RWPE2 (cell line): ENCODE data around the gene S1PR3.
A peak's percentile ranks its signal among the peaks of the same experiment; 100 is the strongest.

Experiments
- ATAC-seq: fragments of 200-7000 bp; cut with Tn5 transposase; 3 replicates; pipeline ENCODE4 v1.9.1; 2021; ENCODE audit warnings: low read depth
- DNase-seq: peaks from one replicate; pipeline ENCODE4 v3.0.0-alpha.2; 2020; ENCODE audit warnings: low spot score
- H3K27ac ChIP-seq: fragments of 450-650 bp; 2 replicates; pipeline ENCODE4 v1.5.1; 2017; ENCODE audit warnings: mild to moderate bottlenecking; ENCODE audit not compliant: poor library complexity, severe bottlenecking
- H3K27me3 ChIP-seq: fragments of 250-450 bp; sonication (Bioruptor Pico); 2 replicates; pipeline ENCODE4 v1.5.1; 2021; ENCODE audit warnings: mild to moderate bottlenecking, moderate library complexity; ENCODE audit not compliant: insufficient read depth, poor library complexity, severe bottlenecking
- H3K36me3 ChIP-seq: fragments of 250-450 bp; sonication (Bioruptor Pico); 2 replicates; pipeline ENCODE4 v1.5.1; 2020; ENCODE audit warnings: low read depth, mild to moderate bottlenecking, moderate library complexity
- H3K4me1 ChIP-seq: fragments of 250-450 bp; sonication (Bioruptor Pico); 2 replicates; pipeline ENCODE4 v1.5.1; 2021; ENCODE audit warnings: mild to moderate bottlenecking, moderate library complexity; ENCODE audit not compliant: insufficient read depth, poor library complexity, severe bottlenecking
- H3K4me3 ChIP-seq: fragments of 250-450 bp; sonication (Bioruptor Pico); 2 replicates; pipeline ENCODE4 v1.5.1; 2021; ENCODE audit warnings: mild to moderate bottlenecking, moderate library complexity; ENCODE audit not compliant: severe bottlenecking
- H3K9me3 ChIP-seq: fragments of 250-450 bp; sonication (Bioruptor Pico); 2 replicates; pipeline ENCODE4 v1.5.1; 2021; ENCODE audit warnings: mild to moderate bottlenecking, moderate library complexity; ENCODE audit not compliant: severe bottlenecking
- CTCF ChIP-seq: fragments of 450-650 bp; IDR thresholded peaks from one replicate; pipeline ENCODE4 v1.5.1; 2017; ENCODE audit warnings: mild to moderate bottlenecking, moderate library complexity; ENCODE audit not compliant: poor library complexity, severe bottlenecking

The S1PR3 gene

GRCh38 chr9:88986776-88987175 is 4.5 kb upstream of the S1PR3 start:
- ATAC-seq (no peak), DNase-seq (no peak)
- Histone ChIP-seq H3K4me1 (no peaks in the 10 kb centered on the region), H3K9me3 (no peaks in the 10 kb centered on the region), H3K27me3 (no peaks in the 10 kb centered on the region), H3K36me3 (no peaks in the 10 kb centered on the region), H3K4me3 (no peak overlapping the region), H3K27ac (no peak overlapping the region)
- TF ChIP-seq CTCF, result no peak

- Histone ChIP-seq H3K4me1 (peaks cover 2% of the 10 kb centered on the region), H3K9me3 (no peaks in the 10 kb centered on the region), H3K27ac (no peak overlapping the region), H3K36me3 (no peaks in the 10 kb centered on the region), H3K4me3 (no peak overlapping the region), H3K27me3 (no peaks in the 10 kb centered on the region)
- no peak for TF ChIP-seq CTCF
- DNase-seq (no peak), ATAC-seq (no peak)
Measured at GRCh38 chr9:88987661-88988060, 3.6 kb upstream of the S1PR3 start.

- H3K9me3 ChIP-seq, result no peaks in the 10 kb centered on the region
- peaks cover 2% of the 10 kb centered on the region for H3K4me1 ChIP-seq
- H3K27me3 ChIP-seq, result no peaks in the 10 kb centered on the region
- ATAC-seq, result peak; percentile 40
- no peak overlapping the region for H3K27ac ChIP-seq
- no peak for DNase-seq
- no peak overlapping the region for H3K4me3 ChIP-seq
- H3K36me3 ChIP-seq, result no peaks in the 10 kb centered on the region
- no peak for TF ChIP-seq CTCF
Measured at GRCh38 chr9:88988796-88989641, 2.2 kb upstream of the S1PR3 start.

GRCh38 chr9:88990041-88990728 is 1.1 kb upstream of the S1PR3 start:
- Histone ChIP-seq H3K27ac (no peak overlapping the region), H3K36me3 (no peaks in the 10 kb centered on the region), H3K27me3 (no peaks in the 10 kb centered on the region), H3K4me3 (no peak overlapping the region), H3K4me1 (peaks cover 2% of the 10 kb centered on the region), H3K9me3 (no peaks in the 10 kb centered on the region)
- ATAC-seq (no peak), DNase-seq (no peak)
- TF ChIP-seq CTCF, result no peak

GRCh38 chr9:88990729-88991065 is 571 bp upstream of the S1PR3 start:
- no peak for DNase-seq
- Histone ChIP-seq H3K27ac (no peak overlapping the region), H3K4me3 (peak overlapping the region; percentile 7), H3K36me3 (no peaks in the 10 kb centered on the region), H3K4me1 (peaks cover 2% of the 10 kb centered on the region), H3K27me3 (no peaks in the 10 kb centered on the region), H3K9me3 (no peaks in the 10 kb centered on the region)
- no peak for TF ChIP-seq CTCF
- ATAC-seq, result no peak
